Nephron progenitor cell (in vitro differentiated cells): ENCODE measurements around the gene GPC5.

Source experiments
- DNase-seq: peaks from one replicate; pipeline ENCODE4 v3.0.0; 2021
- H3K27ac Mint-ChIP-seq: 2 replicates; pipeline ENCODE4 v1.8.0; 2021; ENCODE audit warnings: mild to moderate bottlenecking, moderate library complexity, mixed read lengths
- H3K27me3 Mint-ChIP-seq: 2 replicates; pipeline ENCODE4 v1.8.0; 2021; ENCODE audit warnings: mild to moderate bottlenecking, low read depth, mixed read lengths; ENCODE audit not compliant: poor library complexity
- H3K36me3 Mint-ChIP-seq: 2 replicates; pipeline ENCODE4 v1.8.0; 2021; ENCODE audit warnings: low read depth, mixed read lengths
- H3K4me1 Mint-ChIP-seq: 2 replicates; pipeline ENCODE4 v1.8.0; 2021; ENCODE audit warnings: mixed read lengths
- H3K4me3 Mint-ChIP-seq: 2 replicates; pipeline ENCODE4 v1.8.0; 2021; ENCODE audit warnings: mild to moderate bottlenecking, moderate library complexity, mixed read lengths
- H3K9me3 Mint-ChIP-seq: 2 replicates; pipeline ENCODE4 v1.8.0; 2021; ENCODE audit warnings: mild to moderate bottlenecking, moderate library complexity, mixed read lengths
- CTCF ChIP-seq: fragments of 200-600 bp; sonication (generic); IDR thresholded peaks from 2 replicates; pipeline ENCODE4 v1.5.0; 2021; ENCODE audit warnings: antibody characterized with exemption

GPC5 gene

GRCh38 chr13:91698308-91698707 lies 299.9 kb downstream of the GPC5 start:
- Mint-ChIP-seq H3K4me3 (no peak overlapping the region), H3K36me3 (no peaks in the 10 kb centered on the region), H3K27me3 (peaks cover 4% of the 10 kb centered on the region), H3K9me3 (no peaks in the 10 kb centered on the region), H3K27ac (no peak overlapping the region), H3K4me1 (no peaks in the 10 kb centered on the region)
- no peak for TF ChIP-seq CTCF
- no peak for DNase-seq

GRCh38 chr13:91698767-91699166 lies 300.3 kb downstream of the GPC5 start:
- DNase-seq = no peak
- Mint-ChIP-seq H3K4me3 (no peak overlapping the region), H3K27ac (no peak overlapping the region), H3K36me3 (no peaks in the 10 kb centered on the region), H3K9me3 (no peaks in the 10 kb centered on the region), H3K27me3 (peaks cover 4% of the 10 kb centered on the region), H3K4me1 (no peaks in the 10 kb centered on the region)
- TF ChIP-seq CTCF = no peak

- H3K27me3 Mint-ChIP-seq = peaks cover 4% of the 10 kb centered on the region
- H3K36me3 Mint-ChIP-seq = no peaks in the 10 kb centered on the region
- DNase-seq = no peak
- no peaks in the 10 kb centered on the region for H3K4me1 Mint-ChIP-seq
- no peak overlapping the region for H3K4me3 Mint-ChIP-seq
- H3K27ac Mint-ChIP-seq = no peak overlapping the region
- no peak for TF ChIP-seq CTCF
- no peaks in the 10 kb centered on the region for H3K9me3 Mint-ChIP-seq
These were observed 301.4 kb downstream of the GPC5 start for GRCh38 chr13:91699863-91700262.

GRCh38 chr13:91701975-91702374 lies 303.6 kb downstream of the GPC5 start:
- Mint-ChIP-seq H3K36me3 (no peaks in the 10 kb centered on the region), H3K4me1 (no peaks in the 10 kb centered on the region), H3K4me3 (no peak overlapping the region), H3K27me3 (peaks cover 4% of the 10 kb centered on the region), H3K27ac (no peak overlapping the region), H3K9me3 (no peaks in the 10 kb centered on the region)
- no peak for DNase-seq
- no peak for TF ChIP-seq CTCF

GRCh38 chr13:91702411-91702810 lies 304.0 kb downstream of the GPC5 start:
- peaks cover 4% of the 10 kb centered on the region for H3K27me3 Mint-ChIP-seq
- DNase-seq = no peak
- H3K4me1 Mint-ChIP-seq = no peaks in the 10 kb centered on the region
- no peak overlapping the region for H3K4me3 Mint-ChIP-seq
- TF ChIP-seq CTCF = no peak
- no peak overlapping the region for H3K27ac Mint-ChIP-seq
- no peaks in the 10 kb centered on the region for H3K36me3 Mint-ChIP-seq
- H3K9me3 Mint-ChIP-seq = no peaks in the 10 kb centered on the region

GRCh38 chr13:91704398-91704797 lies 306.0 kb downstream of the GPC5 start:
- no peak for TF ChIP-seq CTCF
- Mint-ChIP-seq H3K27ac (no peak overlapping the region), H3K4me3 (no peak overlapping the region), H3K4me1 (no peaks in the 10 kb centered on the region), H3K27me3 (no peaks in the 10 kb centered on the region), H3K36me3 (no peaks in the 10 kb centered on the region), H3K9me3 (no peaks in the 10 kb centered on the region)
- DNase-seq = no peak
